ENCODE measurements around the gene ATF3.
A peak's percentile ranks its signal among the peaks of the same experiment; 100 is the strongest.
"Not testable (repeated sequence)": the region's sequence is repeated elsewhere in the genome, so short reads cannot be mapped to it uniquely, and the experiment has no call there.

The ATF3 gene

DNA sequence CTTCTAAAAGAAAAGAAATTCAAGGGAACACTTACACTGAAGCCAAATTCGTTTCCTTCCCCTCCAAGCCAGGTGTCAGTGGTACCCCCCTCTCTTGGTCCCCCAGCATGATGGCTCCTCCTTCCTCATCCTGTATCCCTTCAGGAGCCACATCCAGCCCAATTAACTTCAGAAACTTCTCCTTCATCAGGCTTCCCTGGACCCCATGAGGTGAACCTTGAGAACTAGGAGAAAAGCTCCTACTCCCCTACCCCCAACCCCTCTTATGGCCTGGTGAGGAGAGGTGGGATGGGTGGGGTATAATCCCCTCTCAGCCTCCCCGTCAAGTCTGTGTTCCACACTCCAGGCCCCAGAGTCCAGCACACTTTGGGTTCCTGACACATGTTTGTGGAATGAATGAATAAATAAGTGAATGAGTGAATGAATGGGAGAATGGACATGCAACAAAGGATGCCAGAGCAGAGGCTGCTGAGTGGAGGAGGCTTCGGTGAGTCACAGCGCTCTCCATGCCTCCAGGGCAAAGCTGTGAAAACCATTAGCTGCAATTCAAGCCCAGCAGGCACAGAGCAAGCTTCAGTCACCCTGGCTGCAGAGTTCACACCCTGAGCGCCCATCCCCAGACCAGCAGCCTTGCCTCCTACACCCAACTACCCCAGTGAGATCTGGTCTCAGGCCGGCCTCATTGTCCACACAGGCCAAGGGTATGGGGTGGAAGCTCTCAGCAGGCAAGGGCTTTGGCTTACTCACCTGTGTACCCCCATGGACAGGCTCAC lies 47.3 kb downstream of the ATF3 start:
- DNase-seq, result no peak

DNA sequence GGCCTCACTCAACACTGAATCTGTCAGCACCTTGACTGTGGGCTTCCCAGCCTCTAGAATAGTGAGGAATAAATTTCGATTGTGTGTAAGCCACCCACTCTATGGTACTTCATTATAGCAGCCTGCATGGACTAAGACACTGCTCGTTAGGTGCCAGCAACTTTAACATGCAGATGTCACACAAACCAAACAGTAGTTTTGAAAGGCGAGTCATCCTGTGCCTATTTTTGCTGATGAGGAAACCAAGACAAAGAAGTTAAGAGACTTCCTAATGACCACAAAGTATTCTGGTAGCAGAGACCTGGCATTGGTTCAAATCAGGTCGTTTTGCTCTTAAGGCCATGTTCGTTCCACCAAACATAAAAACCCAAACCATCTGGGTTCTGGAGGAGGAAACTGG lies 48.2 kb downstream of the ATF3 start:
- no peak for DNase-seq

DNA sequence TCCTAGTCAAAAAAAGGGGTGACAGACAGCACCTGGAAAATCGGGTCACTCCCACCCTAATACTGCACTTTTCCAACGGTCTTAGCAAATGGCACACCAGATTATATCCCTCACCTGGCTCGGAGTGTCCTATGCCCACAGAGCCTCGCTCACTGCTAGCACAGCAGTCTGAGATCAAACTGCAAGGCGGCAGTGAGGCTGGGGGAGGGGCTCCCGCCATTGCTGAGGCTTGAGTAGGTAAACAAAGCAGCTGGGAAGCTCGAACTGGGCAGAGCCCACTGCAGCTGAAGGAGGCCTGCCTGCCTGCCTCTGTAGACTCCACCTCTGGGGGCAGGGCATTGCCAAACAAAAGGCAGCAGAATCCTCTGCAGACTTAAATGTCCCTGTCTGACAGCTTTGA lies 49.7 kb downstream of the ATF3 start:
- not testable (repeated sequence) for DNase-seq

DNA sequence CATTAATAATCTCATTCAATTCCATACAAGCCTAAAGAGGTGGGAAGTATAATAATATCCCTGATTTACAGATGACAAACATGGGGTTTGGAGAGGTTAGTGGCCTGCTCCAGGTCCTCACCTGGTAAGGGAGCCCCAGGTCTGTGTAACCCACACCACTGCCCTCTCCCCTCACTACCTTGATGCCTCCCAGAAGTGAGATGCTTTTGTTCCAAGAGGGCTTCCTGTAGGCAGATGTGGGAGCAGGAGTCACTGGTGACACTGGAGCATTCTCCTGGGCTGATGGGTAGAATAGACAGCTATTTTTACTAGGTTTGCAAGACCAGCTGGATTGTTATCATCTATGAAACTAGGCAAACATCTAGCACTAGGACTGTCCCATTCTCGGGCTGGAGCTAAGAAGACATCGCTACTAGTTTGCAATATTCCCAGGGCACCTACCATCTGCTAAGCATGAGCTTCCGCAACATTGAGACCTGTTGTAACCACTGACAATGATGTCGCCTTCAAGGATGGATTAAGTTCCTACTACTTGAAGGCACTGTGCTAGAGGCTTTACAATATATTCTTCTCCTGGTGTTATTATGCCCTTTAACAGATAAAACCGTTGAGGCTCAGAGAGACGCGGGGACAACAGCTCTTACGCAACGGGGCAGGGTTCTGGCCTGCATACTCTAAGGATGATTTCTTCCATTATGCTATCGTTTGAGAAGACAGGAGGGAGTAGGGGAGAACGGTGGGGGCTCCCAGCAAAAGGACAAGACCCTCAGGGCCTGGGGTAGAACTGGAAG lies 56.0 kb downstream of the ATF3 start:
- DNase-seq, result no peak

DNA sequence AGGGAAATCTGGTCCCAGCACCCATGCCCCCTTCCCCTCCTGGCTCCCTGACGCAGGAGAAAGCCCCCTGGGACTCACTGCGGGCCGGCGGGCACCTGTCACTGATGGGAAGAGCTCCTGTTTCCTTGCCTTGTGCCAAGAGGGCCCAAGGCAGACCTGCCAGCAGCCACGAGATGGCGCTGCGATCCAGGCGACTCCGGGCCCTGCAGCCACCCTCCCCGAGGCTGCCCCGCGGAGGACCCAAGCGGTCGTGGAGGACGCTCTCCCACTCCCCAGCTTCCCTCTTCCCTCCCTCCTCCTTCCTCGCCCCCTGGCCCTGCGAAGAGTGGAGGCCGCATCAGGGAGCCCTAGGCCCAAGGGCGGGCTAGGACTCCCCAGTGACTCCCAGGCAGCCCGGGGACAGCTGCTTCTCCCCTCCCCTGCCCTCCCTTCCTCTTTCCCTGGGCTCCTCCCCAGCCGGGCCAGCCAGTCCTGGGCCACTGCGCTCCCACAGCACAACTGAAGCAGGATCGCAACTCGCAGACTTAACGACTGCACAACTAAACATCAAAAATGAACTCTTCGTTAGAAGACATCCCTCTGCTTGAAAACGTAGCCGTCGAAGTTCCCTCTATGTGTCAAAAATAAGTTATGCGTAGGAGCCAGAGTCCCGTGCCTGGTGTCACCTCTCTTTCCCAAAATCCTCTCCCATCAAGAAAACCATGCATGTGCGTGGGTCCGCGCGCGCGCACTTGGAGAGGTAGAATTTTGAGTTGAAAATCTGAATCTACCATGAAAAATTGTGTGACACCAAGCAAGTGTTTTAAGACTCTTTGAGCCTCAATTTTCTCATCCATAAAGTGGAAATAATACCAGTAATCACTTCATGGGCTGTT lies 56.9 kb downstream of the ATF3 start:
- DNase-seq, result peak; percentile 83

DNA sequence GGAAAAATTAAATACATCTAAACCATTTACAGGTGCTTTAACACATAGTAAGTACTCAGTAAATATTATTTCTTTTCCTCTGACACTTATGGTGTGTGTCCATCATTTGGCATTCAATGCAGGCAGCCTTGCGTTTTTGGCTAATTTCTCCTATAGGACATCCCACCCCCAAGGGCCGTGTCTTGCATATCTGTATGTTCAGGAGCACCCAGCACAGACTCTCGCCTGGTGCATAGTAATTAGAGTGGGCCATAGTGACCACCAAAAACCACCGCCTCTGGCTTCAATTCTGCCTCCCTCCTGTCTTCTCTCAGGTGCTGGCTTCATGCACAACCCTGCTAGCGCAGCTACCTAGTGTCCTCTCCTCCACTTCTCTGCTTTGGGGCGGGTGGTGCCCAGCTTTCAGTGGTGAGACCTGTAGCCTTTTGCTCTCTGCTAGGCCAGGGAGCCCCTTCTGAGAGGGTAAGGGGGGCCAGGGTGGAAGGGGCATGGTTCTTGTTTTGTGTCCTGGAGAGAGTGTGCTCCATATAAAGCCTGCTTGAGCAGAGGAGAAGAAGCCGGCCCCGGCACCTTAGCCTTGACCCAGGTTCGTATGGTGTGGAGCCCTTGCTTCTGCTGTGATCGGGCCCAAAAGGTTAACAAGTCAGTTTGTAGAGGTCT lies 57.7 kb downstream of the ATF3 start:
- no peak for DNase-seq

DNA sequence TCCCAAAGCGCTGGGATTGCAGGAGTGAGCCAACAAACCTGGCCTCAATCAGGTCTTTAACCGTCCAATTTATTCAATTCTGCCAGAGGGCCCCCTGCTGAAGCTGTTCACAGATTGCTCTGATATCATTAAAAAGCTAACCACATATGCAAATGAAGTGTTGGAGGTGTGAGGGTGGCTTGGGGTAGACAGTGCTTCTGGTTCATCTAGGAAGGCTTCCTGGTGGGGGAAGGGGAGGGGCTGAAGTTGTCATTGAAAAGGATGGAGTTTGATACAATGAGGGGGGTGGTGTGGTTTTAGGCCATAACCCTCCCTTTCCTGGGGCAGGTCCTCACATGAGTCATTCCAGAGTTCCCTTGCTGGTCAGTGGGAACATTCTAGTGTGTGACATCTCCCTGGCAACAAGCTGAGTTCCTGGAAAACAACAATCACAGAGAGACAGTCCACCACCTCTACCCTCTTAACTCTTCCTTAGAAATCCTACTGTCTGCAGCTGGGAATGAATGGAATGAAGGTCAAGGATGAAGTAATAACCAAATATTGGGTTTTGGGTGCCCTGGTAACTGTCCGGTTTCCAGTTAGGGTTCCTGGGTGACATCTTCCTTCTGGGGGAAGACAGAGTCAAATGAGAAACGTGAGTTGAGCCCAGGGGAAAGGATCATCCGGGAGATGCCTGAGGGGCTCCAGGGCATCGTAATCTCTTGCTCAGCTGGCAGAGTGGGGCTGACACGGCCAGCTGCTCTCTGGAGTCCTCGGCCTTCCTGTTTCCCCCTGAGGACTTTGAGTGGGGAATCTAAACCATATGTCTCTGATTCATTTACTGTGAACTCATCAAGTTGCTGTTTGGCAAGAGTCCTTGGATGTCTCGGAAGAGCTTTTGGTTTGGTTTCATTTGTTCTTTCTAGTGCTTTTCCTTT lies 58.9 kb downstream of the ATF3 start:
- DNase-seq, result no peak

DNA sequence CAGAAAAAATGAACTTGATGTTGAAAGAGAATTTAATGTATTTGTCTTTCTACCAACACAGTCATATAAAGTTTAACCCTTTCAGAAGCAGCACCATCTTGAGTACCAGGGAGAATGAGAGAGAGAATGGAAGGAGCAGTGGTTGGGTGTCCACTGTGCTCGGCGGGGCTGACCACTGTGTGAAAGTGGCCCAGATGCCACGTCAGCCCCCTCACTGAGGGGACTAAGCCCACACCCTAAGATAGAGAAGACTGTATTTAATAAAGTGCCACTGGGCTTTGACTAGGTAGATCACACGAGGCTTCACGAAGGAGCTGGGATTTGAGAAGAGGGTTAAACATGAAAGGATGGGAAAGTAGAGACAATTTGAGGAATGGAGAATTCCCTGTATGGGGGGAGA lies 59.9 kb downstream of the ATF3 start:
- no peak for DNase-seq

DNA sequence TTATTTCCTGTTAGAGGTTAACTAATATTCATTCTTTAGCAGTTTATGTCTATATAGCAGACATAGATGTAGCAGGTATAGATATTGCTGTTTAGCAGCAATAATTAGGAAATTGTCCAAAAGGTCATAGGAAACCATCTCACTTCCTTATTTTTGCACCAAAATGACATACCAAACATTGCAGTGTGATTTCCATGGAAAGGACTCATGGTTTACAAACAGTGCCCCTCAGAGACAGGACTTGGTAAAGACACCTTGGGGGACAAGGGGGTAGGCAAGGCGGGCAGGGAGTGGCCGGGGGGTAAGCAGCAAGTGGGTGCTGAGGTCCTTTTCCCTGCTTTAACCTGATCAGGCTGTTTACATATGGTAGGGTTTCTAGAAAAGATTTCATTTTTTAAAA lies 60.5 kb downstream of the ATF3 start:
- DNase-seq, result no peak

DNA sequence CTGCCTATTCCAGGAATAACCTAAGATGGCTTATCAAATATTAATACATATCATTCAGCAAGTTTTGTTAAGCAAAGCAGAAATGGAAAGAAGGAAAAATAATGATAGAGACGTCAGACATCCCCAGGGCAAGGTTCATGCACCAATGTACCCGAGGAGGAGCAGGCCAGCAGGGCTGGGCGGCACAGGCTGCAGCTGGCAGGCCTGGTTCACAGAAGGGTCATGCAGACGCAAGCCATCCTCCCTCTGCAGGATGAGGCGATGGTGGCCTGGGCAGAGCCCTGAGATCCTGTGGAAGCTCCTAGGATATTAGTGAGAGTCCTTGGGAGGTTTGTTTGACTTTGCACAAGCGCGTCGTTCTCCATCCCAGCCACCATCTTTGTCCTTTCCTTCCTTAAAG lies 61.0 kb downstream of the ATF3 start:
- no peak for DNase-seq

DNA sequence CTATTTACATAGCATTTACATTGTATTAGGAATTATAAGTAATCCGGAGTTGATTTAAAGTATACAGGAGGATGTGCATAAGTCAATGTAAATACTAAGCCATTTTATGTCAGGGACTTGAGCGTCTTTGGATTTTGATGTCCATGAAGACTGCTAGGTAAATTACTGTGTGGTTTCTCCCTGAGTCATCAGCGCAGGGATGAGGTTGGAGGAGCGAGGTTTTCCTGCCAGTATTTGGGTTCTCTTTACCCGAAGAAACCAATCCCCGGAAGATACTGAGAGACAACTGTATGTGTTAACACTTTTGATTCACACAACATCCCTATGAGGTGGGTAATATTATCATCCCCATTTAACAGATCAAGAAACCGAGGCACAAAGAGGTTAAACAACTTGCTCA lies 61.7 kb downstream of the ATF3 start:
- DNase-seq, result no peak
